ENCODE measurements around the gene CCDC27. TPM values are rescaled to one million over a fixed set of nuclear protein-coding genes. Genes with fewer than 3 reads are reported as not detected.

Gene CCDC27
- total and polyA plus RNA-seq, 2 of the 8 experiments (the other 6 are each of a cell fraction or from before 2014, with no cell fraction given), result 0.15 TPM; not detected in 1

DNA sequence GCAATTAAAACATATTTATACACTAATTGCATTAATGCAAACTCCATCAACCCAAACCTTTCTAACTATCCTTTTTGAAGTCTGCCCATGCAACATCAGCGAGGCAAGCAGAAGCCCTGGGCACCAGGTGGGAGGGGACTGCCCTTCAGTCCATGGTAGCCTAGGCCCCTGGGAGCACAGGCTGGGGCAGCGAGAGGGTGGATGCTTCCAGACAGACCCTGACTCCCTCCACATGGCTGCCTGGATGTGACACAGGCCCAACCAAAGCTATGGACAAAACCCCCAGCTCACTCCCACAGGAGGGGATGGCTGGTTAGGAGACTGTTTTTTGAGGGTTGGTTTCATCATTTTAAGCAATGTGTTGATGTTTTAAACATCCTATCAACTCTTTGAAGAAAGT, 61.8 kb downstream of the CCDC27 start:
- Histone ChIP-seq H4K20me1 (replicated peaks in 1 of 2; ENCODE audit: control insufficient read depth in 1 of 2, insufficient read depth in 2 of 2, low read length in 2 of 2) (no peaks in the 10 kb centered on the region), H3K4me2 (ENCODE audit: insufficient read depth in 1 of 2, low read depth in 2 of 2, low read length in 2 of 2) (no peak overlapping the region), H4K5ac (ENCODE audit: insufficient read length, low read depth, low read length) (no peak overlapping the region), H3K27me3 (replicated peaks in 1 of 4; ENCODE audit: control insufficient read depth in 3 of 4, extremely low read depth in 1 of 4, insufficient read depth in 3 of 4, low read length in 3 of 4) (no peaks in the 10 kb centered on the region), H2BK5ac (ENCODE audit: low read depth, low read length) (no peak overlapping the region), H3K79me2 (ENCODE audit: control insufficient read depth in 1 of 2, insufficient read depth in 2 of 2, low read length in 2 of 2) (no peaks in the 10 kb centered on the region), H2AK5ac (ENCODE audit: low read depth, low read length) (no peak overlapping the region), H2BK120ac (replicated peaks; ENCODE audit: low read depth, low read length) (no peak overlapping the region), H3K9me3 (ENCODE audit: insufficient read depth in 2 of 2, low read depth in 1 of 2, low read length in 1 of 2) (peaks cover 0 to 2% of the 10 kb centered on the region in 2 experiments; a peak in 1 of 4 replicates), H3K23me2 (ENCODE audit: low read depth, low read length) (no peaks in the 10 kb centered on the region), H3K56ac (replicated peaks; ENCODE audit: insufficient read length, low read depth, low read length) (no peak overlapping the region), H3K9ac (replicated peaks in 1 of 4; ENCODE audit: extremely low read depth in 1 of 4, low read depth in 3 of 4, low read length in 3 of 4) (no peak overlapping the region), H3K36me3 (ENCODE audit: control insufficient read depth in 2 of 4, insufficient read depth in 4 of 4, low read length in 3 of 4) (no peaks in the 10 kb centered on the region; a peak in 1 of 8 replicates), H2BK20ac (ENCODE audit: low read length) (no peak overlapping the region), H2BK15ac (ENCODE audit: low read length) (no peak overlapping the region), H3K4me3 (ENCODE audit: extremely low read depth in 1 of 4, insufficient read depth in 2 of 4, low read depth in 3 of 4, low read length in 4 of 4) (no peak overlapping the region), H3K4me1 (replicated peaks in 1 of 4; ENCODE audit: control insufficient read depth in 3 of 4, insufficient read depth in 4 of 4, low read length in 3 of 4) (peaks cover 0 to 5% (median 0%) of the 10 kb centered on the region in 4 experiments; a peak in 1 of 7 replicates), H3K27ac (ENCODE audit: low read depth, low read length) (no peak overlapping the region), H3K18ac (ENCODE audit: extremely low read depth, low read length) (no peak overlapping the region), H4K91ac (replicated peaks; ENCODE audit: insufficient read length, low read length) (no peak overlapping the region), H3K4ac (replicated peaks; ENCODE audit: insufficient read length, low read depth, low read length) (no peak overlapping the region), H3K23ac (ENCODE audit: insufficient read length) (no peak overlapping the region), H2BK12ac (ENCODE audit: low read depth, low read length) (no peak overlapping the region), H3K14ac (ENCODE audit: insufficient read length) (no peak overlapping the region), H4K8ac (ENCODE audit: extremely low read depth, insufficient read depth, low read length) (no peak overlapping the region), H2AFZ (ENCODE audit: low read length) (no peak overlapping the region), H3K79me1 (ENCODE audit: low read depth, low read length) (no peaks in the 10 kb centered on the region)
- ChIA-PET POLR2A (ENCODE audit: partially characterized antibody) (no interaction called here), CTCF (ENCODE audit: partially characterized antibody) (interaction anchor here (1.7 kb wide), 1 partner anchor 12 kb away, joined by 5 read pairs; no protein-coding TSS in a partner anchor)
- DNase-seq (ENCODE audit: low read depth in 1 of 2, low spot score in 2 of 2) (no peak), FAIRE-seq (no peak)
- TF ChIP-seq RXRA (IDR thresholded peaks at IDR 0.05; ENCODE audit: insufficient read depth, low read depth, low read length), result no peak
- TF ChIP-seq JUN (IDR thresholded peaks at IDR 0.05; ENCODE audit: low read depth, low read length), result no peak
- TF ChIP-seq YY1 (IDR thresholded peaks at IDR 0.05; ENCODE audit: low read depth, low read length), result no peak
- no peak for TF ChIP-seq RBBP5 (IDR thresholded peaks at IDR 0.05; ENCODE audit: borderline replicate concordance, low read depth, low read length)
- WGBS, 2 experiments (ENCODE audit: extremely low coverage in 1 of 2, insufficient coverage in 1 of 2, insufficient read length in 1 of 2, insufficient replicate concordance in 2 of 2, low coverage in 1 of 2, low lambda C conversion rate in 2 of 2, missing lambda C conversion rate in 1 of 2), result 94% methylated on average over 2 of the region's 2 CpGs; no CpG with 5 or more reads in 1 of the 2 experiments

Measured in H1 (cell line).